ENCODE results near the gene CHDH.

CHDH gene

GRCh38 chr3:53792866-53793265 lies 53.4 kb downstream of the CHDH start:
- DNase-seq (ENCODE audit: low read depth in 1 of 2, low spot score in 1 of 2): no peak

- no peak for DNase-seq (ENCODE audit: low read depth in 1 of 2, low spot score in 1 of 2)
These were observed 54.9 kb downstream of the CHDH start for GRCh38 chr3:53791317-53791716.

GRCh38 chr3:53790470-53790869 lies 55.7 kb downstream of the CHDH start:
- no peak for DNase-seq (ENCODE audit: low read depth in 1 of 2, low spot score in 1 of 2)

- DNase-seq (ENCODE audit: low read depth in 1 of 2, low spot score in 1 of 2): no peak
These were observed 56.8 kb downstream of the CHDH start for GRCh38 chr3:53789459-53789858.

GRCh38 chr3:53788038-53788437 lies 58.2 kb downstream of the CHDH start:
- no peak for DNase-seq (ENCODE audit: low read depth in 1 of 2, low spot score in 1 of 2)

- no peak for DNase-seq (ENCODE audit: low read depth in 1 of 2, low spot score in 1 of 2)
These were observed 59.2 kb downstream of the CHDH start for GRCh38 chr3:53787016-53787415.

GRCh38 chr3:53780806-53781205 lies 65.4 kb downstream of the CHDH start:
- no peak for DNase-seq (ENCODE audit: low read depth in 1 of 2, low spot score in 1 of 2)

- no peak for DNase-seq (ENCODE audit: low read depth in 1 of 2, low spot score in 1 of 2)
These were observed 66.0 kb downstream of the CHDH start for GRCh38 chr3:53780171-53780570.

- DNase-seq (ENCODE audit: low read depth in 1 of 2, low spot score in 1 of 2): no peak
These were observed 68.1 kb downstream of the CHDH start for GRCh38 chr3:53778153-53778552.

- no peak for DNase-seq (ENCODE audit: low read depth in 1 of 2, low spot score in 1 of 2)
These were observed 68.8 kb downstream of the CHDH start for GRCh38 chr3:53777468-53777867.

- DNase-seq (ENCODE audit: low read depth in 1 of 2, low spot score in 1 of 2): no peak
These were observed 69.6 kb downstream of the CHDH start for GRCh38 chr3:53776494-53777101.

GRCh38 chr3:53775834-53776251 lies 70.4 kb downstream of the CHDH start:
- no peak for DNase-seq (ENCODE audit: low read depth in 1 of 2, low spot score in 1 of 2)

- no peak for DNase-seq (ENCODE audit: low read depth in 1 of 2, low spot score in 1 of 2)
These were observed 71.2 kb downstream of the CHDH start for GRCh38 chr3:53775018-53775417.

GRCh38 chr3:53774414-53774813 lies 71.8 kb downstream of the CHDH start:
- DNase-seq (ENCODE audit: low read depth in 1 of 2, low spot score in 1 of 2): no peak

- no peak for DNase-seq (ENCODE audit: low read depth in 1 of 2, low spot score in 1 of 2)
These were observed 72.4 kb downstream of the CHDH start for GRCh38 chr3:53773611-53774368.

GRCh38 chr3:53773021-53773436 lies 73.2 kb downstream of the CHDH start:
- no peak for DNase-seq (ENCODE audit: low read depth in 1 of 2, low spot score in 1 of 2)

- DNase-seq (ENCODE audit: low read depth in 1 of 2, low spot score in 1 of 2): no peak
These were observed 73.7 kb downstream of the CHDH start for GRCh38 chr3:53772562-53772961.

GRCh38 chr3:53768478-53769459 lies 77.5 kb downstream of the CHDH start:
- DNase-seq (ENCODE audit: low read depth in 1 of 2, low spot score in 1 of 2): no peak

GRCh38 chr3:53766706-53767105 lies 79.5 kb downstream of the CHDH start:
- no peak for DNase-seq (ENCODE audit: low read depth in 1 of 2, low spot score in 1 of 2)

- no peak for DNase-seq (ENCODE audit: low read depth in 1 of 2, low spot score in 1 of 2)
These were observed 80.5 kb downstream of the CHDH start for GRCh38 chr3:53765753-53766152.

- no peak for DNase-seq (ENCODE audit: low read depth in 1 of 2, low spot score in 1 of 2)
These were observed 82.0 kb downstream of the CHDH start for GRCh38 chr3:53764026-53764775.
